DND-41 (cell line): Measurements from ENCODE around the gene SEC31A.

Source experiments
- CTCF ChIP-seq: IDR thresholded peaks from 2 replicates; pipeline ENCODE4 v1.5.1; 2012; ENCODE audit warnings: borderline replicate concordance, low read length, moderate library complexity, mild to moderate bottlenecking; ENCODE audit not compliant: poor library complexity, severe bottlenecking; ENCODE audit errors: extremely low read depth
- EZH2 ChIP-seq: IDR thresholded peaks from 3 replicates; pipeline ENCODE4 v1.6.1; 2012; ENCODE audit warnings: borderline replicate concordance, low read depth, mild to moderate bottlenecking, moderate library complexity, low read length, inconsistent platforms; ENCODE audit not compliant: severe bottlenecking

- no peak for TF ChIP-seq CTCF
- no peak for TF ChIP-seq EZH2
Observed at GRCh38 chr4:82820689-82821088, 70.3 kb downstream of the SEC31A start.
